HG02571 (cell line): ENCODE measurements around the gene GNGT1.

ENCODE experiments used
- ATAC-seq: cut with Tn5 transposase; IDR thresholded peaks from one replicate; pipeline ENCODE4 v1.9.1; 2021; ENCODE audit warnings: mild to moderate bottlenecking, moderate library complexity; ENCODE audit not compliant: unreplicated experiment

GNGT1 gene

DNA sequence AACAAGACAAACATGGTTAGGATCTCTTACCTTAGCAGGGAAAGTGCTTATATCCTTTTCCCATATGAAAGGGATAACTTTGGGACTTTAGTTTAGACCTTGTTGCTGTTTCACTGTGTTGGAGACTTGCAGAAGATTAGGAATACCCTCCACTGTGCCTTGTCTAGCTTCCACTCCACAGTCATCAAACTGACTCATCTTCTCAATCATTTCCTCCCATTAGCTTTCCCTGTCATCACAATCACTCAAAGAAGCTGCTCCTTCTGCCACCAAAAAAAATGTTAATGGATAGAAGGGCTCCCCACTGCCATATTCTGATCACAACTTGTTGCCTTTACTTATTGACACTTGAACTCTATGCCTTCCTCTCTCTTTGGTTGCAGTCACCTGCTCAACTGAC, 31.9 kb downstream of the GNGT1 start:
- no peak for ATAC-seq

- no peak for ATAC-seq
Observed at GRCh38 chr7:93941945-93942344, 35.6 kb downstream of the GNGT1 start.

DNA sequence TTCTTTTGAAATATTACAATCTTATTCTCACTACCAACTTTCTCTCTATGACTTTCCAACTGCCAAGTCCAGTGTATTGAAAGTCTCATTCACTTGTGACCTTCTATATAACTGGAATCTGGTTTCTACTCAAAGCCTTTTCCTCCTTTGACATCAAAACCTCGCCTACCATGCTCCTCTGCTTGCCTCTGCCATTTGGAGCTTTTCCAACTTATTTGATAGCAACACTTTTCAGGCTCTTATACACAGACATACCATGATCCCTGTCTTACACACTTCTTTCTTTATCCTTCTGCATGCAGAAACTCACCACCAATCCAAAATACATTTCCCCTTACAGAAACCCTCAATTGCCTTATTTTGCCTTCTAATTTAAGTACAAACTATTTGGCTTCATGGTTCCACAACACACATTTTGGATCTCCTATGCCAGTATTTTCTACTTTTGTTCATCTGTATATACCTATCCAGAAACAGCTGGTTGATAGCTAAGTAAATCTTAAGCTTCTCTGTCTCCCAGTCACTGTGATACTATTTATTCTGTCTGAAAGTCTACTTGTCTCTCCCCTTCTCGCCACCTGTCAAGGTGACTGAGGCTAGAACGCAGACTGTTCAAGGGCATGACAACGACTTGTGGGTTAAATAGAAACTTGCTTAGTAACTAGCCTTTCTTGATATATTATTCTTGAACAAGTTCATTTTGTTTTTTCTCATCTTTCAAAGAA, 37.6 kb downstream of the GNGT1 start:
- no peak for ATAC-seq

DNA sequence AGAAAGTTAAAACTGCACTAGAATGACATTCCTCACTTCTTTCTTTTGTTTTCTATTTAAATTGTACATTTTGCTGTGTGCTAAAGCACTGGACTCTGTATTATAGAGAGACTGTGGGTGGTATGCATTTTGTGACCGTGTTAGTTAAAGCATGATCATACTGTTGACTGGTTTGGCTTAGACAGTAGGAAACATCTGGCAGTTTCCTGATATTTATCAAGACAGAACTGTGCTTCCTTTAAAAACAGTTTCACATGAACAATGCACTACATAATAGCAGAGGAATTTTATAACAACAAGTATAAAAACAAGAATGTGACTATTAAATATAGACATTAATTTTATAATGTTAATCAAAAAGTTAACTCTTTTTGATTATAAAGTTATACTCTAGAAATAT, 38.3 kb downstream of the GNGT1 start:
- no peak for ATAC-seq

DNA sequence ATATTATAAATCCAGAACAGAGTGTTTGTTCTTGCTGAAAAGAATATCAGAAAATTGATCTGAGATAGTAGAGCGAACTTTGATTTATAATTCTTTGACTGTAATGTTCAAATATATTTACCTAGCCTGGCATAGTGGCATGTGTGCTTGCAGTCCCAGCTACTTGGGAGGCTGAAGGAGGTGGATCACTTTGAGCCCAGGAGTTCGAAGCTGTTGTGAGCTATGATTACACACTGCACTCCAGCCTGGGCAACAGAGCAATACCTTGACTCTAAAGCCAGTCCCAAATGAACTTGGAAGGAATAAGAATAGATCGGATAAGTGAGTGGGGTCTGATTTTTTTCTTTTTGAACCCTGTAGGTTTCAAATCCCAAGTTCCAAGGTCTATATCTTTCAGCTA, 38.7 kb downstream of the GNGT1 start:
- ATAC-seq = no peak

- ATAC-seq = no peak
Observed at GRCh38 chr7:93945756-93946535, 39.6 kb downstream of the GNGT1 start.

DNA sequence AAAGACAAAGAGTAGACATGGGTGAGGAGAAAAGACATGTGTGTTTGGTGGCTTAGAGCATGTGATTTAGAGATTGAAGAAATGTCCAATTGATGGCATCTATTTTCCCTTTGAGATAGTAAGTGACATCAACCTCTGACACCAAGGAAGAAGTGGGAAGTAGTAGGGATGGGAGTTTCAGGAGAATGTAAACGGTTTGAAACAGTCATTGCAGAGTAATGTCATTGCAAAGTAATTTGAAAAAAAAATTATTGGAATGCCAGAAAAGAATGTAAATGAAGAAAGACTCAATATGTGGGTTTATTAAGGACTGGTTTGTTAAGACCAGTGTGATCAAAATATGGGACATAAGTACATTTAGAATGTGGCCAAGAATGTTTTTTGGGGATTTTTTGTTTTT, 41.7 kb downstream of the GNGT1 start:
- no peak for ATAC-seq

DNA sequence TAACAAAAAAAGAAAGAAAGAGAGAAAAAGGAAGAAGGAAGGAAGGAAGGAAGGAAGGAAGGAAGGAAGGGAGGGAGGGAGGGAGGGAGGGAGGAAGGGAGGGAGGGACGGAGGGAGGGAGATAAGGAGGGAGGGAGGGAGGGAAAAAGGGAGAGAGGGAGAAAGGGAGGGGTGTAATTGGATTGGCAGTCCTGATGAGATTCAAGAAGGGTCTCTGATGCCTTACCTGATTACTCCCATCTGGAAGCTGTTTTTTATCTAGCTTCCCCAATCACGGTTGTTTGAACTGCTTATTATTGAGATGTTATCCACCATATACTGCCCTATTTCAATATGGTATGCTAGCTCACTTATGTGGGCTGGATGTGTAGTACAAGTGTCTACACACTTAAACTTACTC, 42.5 kb downstream of the GNGT1 start:
- no peak for ATAC-seq

DNA sequence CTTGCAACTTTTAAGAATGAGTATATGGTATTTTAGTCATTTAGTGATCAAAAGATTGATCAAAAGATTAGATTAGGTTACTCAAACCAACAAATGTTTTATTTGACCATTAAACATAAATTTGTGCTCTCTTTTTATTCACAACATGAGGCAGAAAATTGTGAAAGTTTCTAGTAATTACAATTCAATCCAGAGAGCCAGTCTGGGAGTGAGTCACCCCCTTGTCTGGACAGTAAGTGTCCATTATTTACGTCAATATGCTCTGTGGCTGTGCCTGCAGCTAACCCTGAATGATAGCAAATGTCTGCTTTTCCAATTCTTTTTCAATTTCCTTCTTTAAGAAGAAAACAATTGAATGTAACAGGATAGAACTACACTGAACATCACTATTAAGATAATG, 43.1 kb downstream of the GNGT1 start:
- ATAC-seq = no peak

- peak; percentile 67 for ATAC-seq
Observed at GRCh38 chr7:93955304-93955703, 48.9 kb downstream of the GNGT1 start.

GRCh38 chr7:93957767-93958166, 51.4 kb downstream of the GNGT1 start:
- ATAC-seq = peak; percentile 58

- no peak for ATAC-seq
Observed at GRCh38 chr7:93958216-93958615, 51.8 kb downstream of the GNGT1 start.

DNA sequence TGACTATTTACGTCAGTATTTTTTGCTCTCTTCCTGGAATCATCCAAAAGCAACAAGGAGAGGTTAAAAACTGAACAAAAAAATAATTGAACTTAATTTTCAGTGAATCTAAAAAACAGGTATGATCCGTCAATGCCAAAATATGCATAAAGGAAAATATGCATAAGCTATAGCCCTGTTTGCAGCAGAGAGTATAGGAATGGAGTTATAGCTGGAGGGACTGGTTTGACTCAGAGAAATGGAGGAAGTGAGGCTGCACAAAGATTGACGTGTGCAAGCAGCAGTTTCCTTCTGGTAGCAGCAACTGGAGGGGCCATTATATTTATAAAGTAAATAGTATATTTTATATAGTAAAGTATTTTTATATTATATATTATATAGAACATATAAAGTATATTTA, 52.3 kb downstream of the GNGT1 start:
- ATAC-seq = no peak
